Activated CD8-positive, alpha-beta memory T cell treated with anti-CD3 and anti-CD28 coated beads, Interleukin-2, amount 50 U/mL, for 24 hours (primary cell): ENCODE data around the gene LDLRAD4.

Experiments
- DNase-seq: peaks from one replicate; pipeline ENCODE4 v3.0.0-alpha.2; 2020; ENCODE audit errors: extremely low read depth

The LDLRAD4 gene

GRCh38 chr18:13572721-13573120, 354.2 kb downstream of the LDLRAD4 start:
- no peak for DNase-seq

DNA sequence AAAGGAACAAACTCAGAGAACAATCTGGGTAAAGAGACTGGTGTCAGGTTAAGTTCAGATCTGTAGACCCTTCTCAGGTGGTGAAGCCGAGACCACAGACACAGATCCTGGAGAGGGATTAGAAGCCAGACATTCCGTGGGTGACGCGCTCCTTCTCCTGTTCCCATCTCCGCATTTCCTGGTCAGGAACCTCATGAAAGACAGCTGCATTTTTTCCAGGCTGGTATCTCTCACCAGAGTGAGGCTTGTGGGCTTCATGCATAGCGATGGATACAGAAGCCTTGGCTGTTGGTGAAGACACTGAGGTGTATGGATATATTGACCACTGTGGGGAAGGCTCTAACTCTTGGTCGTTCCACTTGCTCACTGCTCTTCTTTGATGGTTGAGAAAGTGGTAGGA, 355.2 kb downstream of the LDLRAD4 start:
- DNase-seq = no peak

DNA sequence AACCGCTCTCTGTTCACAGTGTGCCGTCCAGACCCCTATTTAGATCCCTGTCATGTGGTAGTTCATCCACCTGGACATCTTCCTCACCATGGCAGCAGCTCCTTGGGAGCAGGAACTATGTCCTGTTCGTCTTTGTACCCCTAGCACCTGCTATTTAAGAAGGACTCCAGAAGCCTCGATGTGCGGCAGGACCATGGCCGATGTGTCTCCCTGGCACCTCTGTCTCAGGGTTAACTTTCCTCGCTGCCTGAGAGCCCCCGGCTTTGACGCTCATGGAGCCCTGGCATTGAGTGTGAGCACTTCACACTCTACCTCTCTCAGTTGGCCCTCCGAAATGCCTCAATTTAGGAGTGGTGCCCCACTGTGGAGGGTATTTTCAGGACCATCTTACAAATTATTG, 355.8 kb downstream of the LDLRAD4 start:
- no peak for DNase-seq

DNA sequence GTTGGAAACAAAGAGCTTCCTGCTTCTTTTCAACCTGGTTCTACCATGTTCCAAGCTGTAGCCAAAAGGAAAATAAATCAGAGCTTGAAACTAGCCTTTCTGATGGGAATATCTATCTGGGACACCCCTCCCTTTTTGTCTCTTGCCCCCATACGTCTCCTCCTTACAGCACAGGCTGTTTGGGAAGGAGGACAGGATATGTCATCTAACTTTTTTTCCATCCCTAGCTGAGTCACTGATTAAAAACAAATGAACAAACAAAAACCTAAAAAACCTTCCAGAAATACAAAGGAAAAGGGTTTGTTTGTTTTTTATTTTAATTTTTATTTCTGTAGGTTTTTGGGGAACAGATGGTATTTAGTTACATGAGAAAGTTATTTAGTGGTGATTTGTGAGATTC, 356.2 kb downstream of the LDLRAD4 start:
- no peak for DNase-seq

DNA sequence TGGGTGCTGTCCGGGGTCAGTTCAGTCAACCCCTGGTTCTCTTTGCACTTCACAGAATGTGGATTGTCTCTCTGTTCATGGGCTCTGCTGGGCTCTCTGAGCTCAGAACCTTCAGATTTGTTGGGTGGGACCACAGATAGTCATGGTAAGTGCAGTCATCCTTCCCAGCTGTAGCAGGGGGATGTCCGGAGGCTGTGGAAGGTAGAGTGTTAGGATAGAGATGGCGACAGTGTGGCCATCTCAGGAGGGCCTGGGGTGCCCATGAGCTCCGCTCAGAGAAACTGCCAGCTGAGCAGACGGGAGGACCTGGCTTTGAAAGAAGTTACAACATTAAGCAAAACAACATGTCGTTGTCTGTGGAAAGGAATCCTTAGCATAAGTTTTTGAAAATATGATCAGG, 358.0 kb downstream of the LDLRAD4 start:
- DNase-seq = no peak

GRCh38 chr18:13577091-13577697, 358.6 kb downstream of the LDLRAD4 start:
- DNase-seq = no peak

GRCh38 chr18:13577781-13578180, 359.2 kb downstream of the LDLRAD4 start:
- no peak for DNase-seq

GRCh38 chr18:13578400-13578799, 359.8 kb downstream of the LDLRAD4 start:
- no peak for DNase-seq

DNA sequence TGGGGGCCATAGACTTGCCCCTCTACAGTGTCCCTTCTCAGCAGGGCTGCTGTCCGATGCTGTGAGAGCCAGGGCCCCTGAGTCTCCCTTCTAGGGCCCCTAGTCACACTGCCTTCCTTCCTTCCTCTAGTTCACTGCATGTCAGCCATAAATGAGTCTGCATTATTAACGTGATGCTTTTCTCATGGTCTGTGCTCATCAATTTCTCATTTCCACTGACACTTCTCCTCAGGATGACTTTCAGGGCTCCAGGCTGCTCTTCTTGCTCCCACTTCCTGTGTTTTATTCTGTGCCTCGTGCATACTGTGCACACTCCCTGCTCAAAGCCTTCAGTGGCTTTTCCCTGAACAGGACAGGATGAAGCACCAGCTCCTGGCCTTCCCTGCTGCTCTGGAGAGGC, 361.3 kb downstream of the LDLRAD4 start:
- no peak for DNase-seq

GRCh38 chr18:13580351-13580750, 361.8 kb downstream of the LDLRAD4 start:
- no peak for DNase-seq

GRCh38 chr18:13580991-13581390, 362.4 kb downstream of the LDLRAD4 start:
- no peak for DNase-seq

DNA sequence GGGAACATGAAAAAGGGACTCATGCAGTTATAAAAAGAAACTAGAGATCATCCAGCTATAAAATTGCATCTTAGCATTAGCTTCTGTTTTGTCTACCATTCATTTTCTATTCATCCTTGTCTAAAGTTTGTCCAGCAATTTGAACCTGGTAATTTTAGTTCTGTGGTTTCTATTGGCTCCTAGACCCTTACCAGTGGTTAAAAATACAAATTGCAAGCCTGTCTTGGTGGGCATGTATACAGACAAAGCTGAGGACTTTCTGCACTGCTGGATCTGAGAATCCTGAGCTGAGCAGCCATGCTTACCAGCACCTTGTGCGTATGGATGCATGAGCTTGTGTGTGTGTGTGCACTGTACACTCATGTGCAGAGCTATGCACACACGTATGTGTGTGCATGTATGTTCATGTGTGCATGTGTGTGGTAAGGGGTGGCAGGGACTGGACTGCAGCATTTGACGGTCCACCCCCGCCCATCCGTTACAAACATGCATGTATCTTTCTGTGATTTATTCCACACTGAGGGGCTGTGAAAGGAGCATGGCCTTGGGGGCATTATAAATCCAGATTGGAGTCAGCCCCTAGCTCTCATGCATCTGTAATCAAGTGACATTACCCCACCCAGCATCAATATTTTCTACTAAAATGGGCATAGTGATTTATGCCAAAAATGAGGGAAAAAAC, 363.1 kb downstream of the LDLRAD4 start:
- no peak for DNase-seq

DNA sequence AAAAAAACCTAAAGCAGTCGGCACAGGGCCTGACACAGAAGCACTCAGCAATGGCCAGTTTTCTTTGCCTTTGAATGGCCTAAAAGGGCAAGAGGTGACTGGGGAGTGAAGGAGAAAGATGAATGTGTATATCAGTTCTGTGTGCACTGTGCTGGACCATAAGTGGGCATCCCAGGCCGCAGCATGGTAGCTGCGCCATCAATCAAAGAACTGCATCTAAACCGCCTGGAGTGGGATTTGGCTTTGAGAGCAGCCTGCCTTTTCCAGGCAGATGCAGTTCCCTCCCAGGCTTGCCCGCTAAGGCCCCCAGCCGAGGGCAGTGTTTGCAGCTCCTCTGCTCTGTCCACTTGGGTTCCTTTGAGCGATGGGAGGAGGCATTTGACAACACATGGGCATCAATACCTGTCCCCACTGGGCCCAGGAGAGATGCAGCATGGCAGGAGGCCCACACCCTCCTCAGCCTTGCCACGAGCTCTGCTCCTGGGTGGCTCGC, 363.7 kb downstream of the LDLRAD4 start:
- DNase-seq = no peak

- DNase-seq = no peak
Measured at GRCh38 chr18:13583576-13584550, 365.3 kb downstream of the LDLRAD4 start.

GRCh38 chr18:13584825-13585224, 366.3 kb downstream of the LDLRAD4 start:
- no peak for DNase-seq

- DNase-seq = no peak
Measured at GRCh38 chr18:13585379-13586153, 367.0 kb downstream of the LDLRAD4 start.

- no peak for DNase-seq
Measured at GRCh38 chr18:13587001-13587400, 368.4 kb downstream of the LDLRAD4 start.

DNA sequence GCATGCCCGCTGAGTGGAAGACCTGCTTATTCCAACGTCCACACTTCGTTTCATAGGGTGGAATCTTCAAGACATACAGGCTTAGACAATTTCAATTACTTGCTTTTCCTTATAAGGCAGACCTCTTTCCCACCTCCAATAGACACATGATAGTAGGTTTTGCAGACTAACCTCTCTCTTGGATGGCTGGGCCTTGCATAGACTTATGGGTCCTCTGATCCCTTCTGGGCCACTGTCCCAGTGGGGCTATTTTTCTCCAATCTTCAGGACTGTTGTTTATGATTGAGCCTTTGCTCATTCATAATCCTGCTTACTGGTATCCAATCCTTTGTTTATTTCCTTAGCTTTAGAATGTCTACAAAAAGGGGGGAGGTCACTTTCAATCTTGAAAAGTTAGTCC, 368.9 kb downstream of the LDLRAD4 start:
- DNase-seq = no peak

- no peak for DNase-seq
Measured at GRCh38 chr18:13587937-13588336, 369.4 kb downstream of the LDLRAD4 start.

DNA sequence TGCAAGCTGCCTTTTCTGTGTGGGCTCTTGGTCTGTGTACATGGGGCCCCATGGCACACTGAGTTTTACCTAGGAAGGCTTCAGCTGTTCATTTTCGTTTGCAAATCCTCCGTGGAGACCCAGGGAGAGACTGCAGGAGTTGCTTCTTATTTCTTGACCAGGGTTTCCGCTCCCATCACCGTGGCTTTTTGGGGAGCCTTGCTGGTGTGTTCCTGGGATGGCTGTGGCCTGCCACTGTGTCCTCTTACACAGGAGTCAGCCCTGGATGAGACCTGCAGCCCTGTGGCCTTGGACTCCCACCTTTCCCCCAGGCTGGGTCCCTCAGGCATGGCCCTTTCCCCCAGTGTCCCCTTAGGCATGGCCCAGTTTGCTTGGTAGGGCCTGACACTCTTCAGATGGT, 370.8 kb downstream of the LDLRAD4 start:
- no peak for DNase-seq

- DNase-seq = no peak
Measured at GRCh38 chr18:13589943-13590342, 371.4 kb downstream of the LDLRAD4 start.

DNA sequence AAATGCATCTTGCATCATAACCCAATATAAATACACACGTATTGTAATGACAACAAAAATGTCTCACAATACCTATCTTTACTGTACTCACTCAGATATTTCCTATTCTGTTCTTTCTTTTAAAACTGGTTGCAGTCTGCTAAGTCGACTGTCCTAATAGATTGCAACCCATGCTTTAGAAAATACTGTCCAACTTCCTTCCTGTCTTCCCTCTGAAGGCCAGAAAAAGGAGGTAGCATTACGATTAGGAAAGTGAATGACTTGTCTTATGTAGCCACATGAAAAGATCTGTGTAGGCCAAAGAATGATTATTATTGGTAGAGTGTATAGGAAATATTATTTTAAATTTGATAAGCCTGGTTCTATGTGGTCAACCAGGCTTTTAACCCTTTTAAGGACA, 373.7 kb downstream of the LDLRAD4 start:
- no peak for DNase-seq
